Measurements from ENCODE around the gene STIM2.

- no peak for TF ChIP-seq CTCF (optimal IDR thresholded peaks at IDR 0.05 in 1 of 3, IDR thresholded peaks at IDR 0.05 in 1 of 3, conservative IDR thresholded peaks at IDR 0.05 in 1 of 3; ENCODE audit: extremely low read depth in 1 of 3, insufficient read depth in 2 of 3, low read length in 3 of 3)
- TF ChIP-seq EZH2 (IDR thresholded peaks at IDR 0.05; ENCODE audit: low read length): no peak
Measured at GRCh38 chr4:27005501-27005900, 144.9 kb downstream of the STIM2 start.

All from keratinocyte (primary cell).